GDM1 (cell line): ENCODE measurements around the gene ZNF560.

ENCODE experiments used
- DNase-seq: peaks from one replicate; lab custom pipeline; 2025; lab: John Stamatoyannopoulos, UW

The ZNF560 gene

DNA sequence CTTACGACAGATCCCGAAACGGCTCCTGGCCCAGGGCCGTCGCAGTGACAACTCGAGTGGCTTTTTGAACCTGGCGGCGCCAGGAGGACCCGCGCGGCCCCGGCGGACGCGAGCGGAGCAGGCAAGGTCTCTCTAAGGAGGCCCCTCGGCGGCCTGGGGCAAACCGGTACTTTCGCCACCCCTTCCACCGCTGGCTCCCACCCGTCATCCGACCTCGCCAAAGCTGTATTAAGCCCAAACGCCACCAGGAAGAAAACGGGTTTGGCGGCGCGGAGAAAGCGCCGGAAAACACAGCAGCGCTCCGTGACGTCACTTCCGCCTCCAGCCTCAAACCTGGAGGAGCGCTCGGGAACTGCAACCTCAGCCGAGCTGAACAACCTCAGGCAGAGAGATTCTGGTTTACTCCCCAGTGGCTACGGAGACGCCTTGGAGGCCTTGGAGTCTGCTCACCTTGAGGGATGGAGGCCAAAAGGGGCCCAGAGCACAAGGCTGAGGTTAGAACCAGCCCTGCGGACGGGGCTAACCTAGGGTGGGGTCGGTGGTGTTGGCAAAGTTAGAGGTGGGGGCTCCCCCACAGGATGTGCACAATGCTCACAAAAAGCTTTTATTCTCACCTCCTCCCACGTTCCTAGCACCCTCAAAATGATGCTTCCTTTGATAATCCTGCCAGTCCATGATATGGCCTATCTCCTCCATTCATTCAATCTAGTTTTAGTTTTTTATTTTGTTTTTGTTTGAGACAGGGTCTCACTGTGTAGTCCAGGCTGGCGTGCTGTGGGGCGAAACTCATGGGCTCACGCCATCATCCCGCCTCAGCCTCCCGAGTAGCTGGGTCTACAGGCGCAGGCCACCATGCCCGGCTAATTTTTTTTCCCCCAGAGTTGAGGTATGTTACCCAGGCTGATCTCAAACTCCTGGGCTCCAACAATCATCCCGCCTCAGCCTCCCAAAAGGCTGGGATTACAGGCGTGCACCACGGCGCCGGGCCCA is 62.8 kb downstream of the ZNF560 start, which contains the start of gene ZNF266:
TSS of gene ZNF266 (minus strand) at position 295 of the 990 bp plus-strand sequence. CDS start 15,484 bp downstream, outside the sequence.
- peak; percentile 83 for DNase-seq

DNA sequence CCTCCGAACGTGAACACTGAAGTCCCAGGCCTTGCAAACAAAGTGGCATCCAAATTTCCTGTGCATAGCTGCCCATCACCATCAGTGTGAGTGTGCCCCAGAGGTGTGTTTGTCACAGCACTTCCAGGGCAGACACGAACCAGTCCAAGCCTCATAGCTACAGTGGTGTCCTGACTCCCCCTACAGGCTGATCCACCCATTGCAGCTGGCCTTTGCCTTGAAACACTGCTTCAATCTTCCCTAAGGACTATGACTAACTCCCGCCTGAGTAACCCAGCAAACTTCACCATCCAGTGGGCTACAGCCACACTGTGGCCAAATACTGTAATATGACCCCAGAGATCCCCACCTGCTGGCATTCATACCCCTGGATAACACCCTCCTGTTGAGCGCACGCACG is 66.9 kb downstream of the ZNF560 start:
- peak; percentile 28 for DNase-seq

DNA sequence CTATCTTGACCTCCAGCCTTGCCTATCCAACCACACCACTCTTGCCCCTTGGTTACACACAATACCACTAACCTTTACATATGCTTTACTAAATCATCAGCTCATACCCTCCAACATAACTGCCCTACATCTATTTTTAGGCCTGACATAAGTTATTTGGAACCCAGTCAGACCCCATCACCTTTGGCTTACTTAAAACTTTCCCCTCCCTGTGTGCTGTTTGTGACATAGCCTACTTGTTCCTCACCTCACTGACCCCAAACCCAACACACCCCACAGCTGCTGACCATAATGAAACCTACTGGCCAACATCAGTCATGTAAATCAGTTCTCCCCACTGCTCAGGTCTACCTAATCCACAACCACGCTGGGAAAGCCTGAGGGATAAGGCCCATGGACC is 68.0 kb downstream of the ZNF560 start:
- no peak for DNase-seq

DNA sequence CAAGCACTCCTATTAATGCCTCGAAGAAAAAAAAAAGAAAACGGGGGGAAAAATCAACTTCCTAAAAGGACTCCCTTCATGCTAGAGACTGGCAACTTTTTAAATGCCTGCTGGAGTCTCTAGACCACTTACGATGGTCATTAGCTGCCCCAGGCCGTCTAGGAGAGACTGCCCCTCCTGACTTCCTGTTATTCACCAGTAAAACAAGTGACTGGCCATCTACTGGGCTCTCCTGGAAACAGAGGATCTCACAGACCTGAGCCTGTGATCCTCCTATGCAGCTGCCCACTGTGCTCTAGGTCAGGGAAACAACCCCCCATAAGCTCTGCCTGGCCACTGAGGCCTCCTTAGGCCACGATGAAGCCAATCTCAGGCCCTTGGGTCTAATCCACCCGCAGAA is 70.5 kb downstream of the ZNF560 start:
- no peak for DNase-seq
